ENCODE results near the gene MUC5B.
"Not testable (repeated sequence)": the region's sequence is repeated elsewhere in the genome, so short reads cannot be mapped to it uniquely, and the experiment has no call there.

MUC5B gene

GRCh38 chr11:1261241-1262071 lies 38.6 kb downstream of the MUC5B start:
- no peak for DNase-seq (ENCODE audit: low spot score)
- no peak for FAIRE-seq

GRCh38 chr11:1262172-1263006 lies 39.5 kb downstream of the MUC5B start:
- FAIRE-seq (no peak), DNase-seq (ENCODE audit: low spot score) (no peak)

- DNase-seq (ENCODE audit: low spot score) (no peak), FAIRE-seq (no peak)
Measured at GRCh38 chr11:1263010-1263409, 40.1 kb downstream of the MUC5B start.

- not testable (repeated sequence) for FAIRE-seq; DNase-seq (ENCODE audit: low spot score)
Measured at GRCh38 chr11:1264444-1264843, 41.6 kb downstream of the MUC5B start.

GRCh38 chr11:1265480-1265879 lies 42.6 kb downstream of the MUC5B start:
- FAIRE-seq; DNase-seq (ENCODE audit: low spot score): not testable (repeated sequence)

GRCh38 chr11:1266976-1267375 lies 44.1 kb downstream of the MUC5B start:
- FAIRE-seq; DNase-seq (ENCODE audit: low spot score): not testable (repeated sequence)

- no peak for FAIRE-seq
Measured at GRCh38 chr11:1267441-1268100, 44.7 kb downstream of the MUC5B start.

GRCh38 chr11:1269957-1270356 lies 47.1 kb downstream of the MUC5B start:
- DNase-seq (ENCODE audit: low spot score) (no peak), FAIRE-seq (no peak)

More at GRCh38 chr11:1267441-1268100, 44.7 kb downstream of the MUC5B start:
- no peak for DNase-seq (ENCODE audit: low spot score)

- DNase-seq (ENCODE audit: low spot score) (no peak), FAIRE-seq (no peak)
Measured at GRCh38 chr11:1270476-1270875, 47.6 kb downstream of the MUC5B start.

GRCh38 chr11:1271002-1271401 lies 48.1 kb downstream of the MUC5B start:
- no peak for DNase-seq (ENCODE audit: low spot score)

GRCh38 chr11:1271406-1271805 lies 48.5 kb downstream of the MUC5B start:
- no peak for DNase-seq (ENCODE audit: low spot score)
- FAIRE-seq = no peak

More at GRCh38 chr11:1271002-1271401, 48.1 kb downstream of the MUC5B start:
- no peak for FAIRE-seq

GRCh38 chr11:1271927-1272326 lies 49.1 kb downstream of the MUC5B start:
- FAIRE-seq (no peak), DNase-seq (ENCODE audit: low spot score) (no peak)

- DNase-seq (ENCODE audit: low spot score) = no peak
- FAIRE-seq = no peak
Measured at GRCh38 chr11:1272531-1272930, 49.7 kb downstream of the MUC5B start.

GRCh38 chr11:1274501-1274900 lies 51.6 kb downstream of the MUC5B start:
- FAIRE-seq = no peak

GRCh38 chr11:1275021-1275420 lies 52.2 kb downstream of the MUC5B start:
- DNase-seq (ENCODE audit: low spot score) = no peak
- FAIRE-seq = no peak

More at GRCh38 chr11:1274501-1274900, 51.6 kb downstream of the MUC5B start:
- no peak for DNase-seq (ENCODE audit: low spot score)

- FAIRE-seq (no peak), DNase-seq (ENCODE audit: low spot score) (no peak)
Measured at GRCh38 chr11:1276041-1276790, 53.4 kb downstream of the MUC5B start.

GRCh38 chr11:1276866-1277615 lies 54.2 kb downstream of the MUC5B start:
- FAIRE-seq = no peak
- DNase-seq (ENCODE audit: low spot score) = no peak

- DNase-seq (ENCODE audit: low spot score) (no peak), FAIRE-seq (no peak)
Measured at GRCh38 chr11:1277936-1278512, 55.2 kb downstream of the MUC5B start.

GRCh38 chr11:1278766-1279673 lies 56.2 kb downstream of the MUC5B start:
- FAIRE-seq = no peak
- DNase-seq (ENCODE audit: low spot score) = no peak

Data from urothelium cell line (cell line).